K562 (cell line): Measurements from ENCODE around the gene EIF3K. TPM values are rescaled to one million over a fixed set of nuclear protein-coding genes. Genes with fewer than 3 reads are reported as not detected.

ENCODE experiments used
- CXXC5 ChIP-seq: fragments of 250-450 bp; sonication (Bioruptor Pico); IDR thresholded peaks from 2 replicates; pipeline ENCODE4 v1.8.0; 2022; ENCODE audit warnings: inconsistent platforms, mild to moderate bottlenecking, moderate library complexity
- E2F5 ChIP-seq: sonication (generic); formaldehyde crosslinking; IDR thresholded peaks from 2 replicates; pipeline ENCODE4 v1.8.0; 2022; ENCODE audit warnings: mild to moderate bottlenecking, missing genetic modification reagents
- ELK1 ChIP-seq: sonication (generic); formaldehyde crosslinking; IDR thresholded peaks from 2 replicates; pipeline ENCODE4 v1.8.1; 2022; ENCODE audit warnings: missing genetic modification reagents
- GATAD2A ChIP-seq: fragments of 450-650 bp; IDR thresholded peaks from 2 replicates; pipeline ENCODE4 v1.6.1; 2017
- GMEB1 ChIP-seq: fragments of 250-450 bp; sonication (Bioruptor Pico); IDR thresholded peaks from 2 replicates; pipeline ENCODE4 v1.4.0; 2020; ENCODE audit warnings: mild to moderate bottlenecking
- HBP1 ChIP-seq: fragments of 450-650 bp; formaldehyde crosslinking; IDR thresholded peaks from 2 replicates; pipeline ENCODE4 v1.4.0; 2022; ENCODE audit warnings: missing genetic modification characterization
- ILK ChIP-seq: fragments of 450-650 bp; IDR thresholded peaks from 2 replicates; pipeline ENCODE4 v1.6.1; 2016; ENCODE audit warnings: missing genetic modification characterization, low read depth, mild to moderate bottlenecking, missing compliant biosample characterization, moderate library complexity, borderline replicate concordance
- MAFK ChIP-seq: IDR thresholded peaks from 2 replicates; pipeline ENCODE4 v1.6.1; 2011; ENCODE audit warnings: low read length, improper control_type of control experiment
- MIER1 ChIP-seq: fragments of 450-650 bp; IDR thresholded peaks from 2 replicates; pipeline ENCODE4 v1.6.1; 2016; ENCODE audit warnings: antibody characterized with exemption, mild to moderate bottlenecking, low read depth
- PHTF2 ChIP-seq: fragments of 250-450 bp; sonication (Bioruptor Pico); IDR thresholded peaks from 2 replicates; pipeline ENCODE4 v1.5.0; 2021; ENCODE audit warnings: mild to moderate bottlenecking
- SMAD2 ChIP-seq: fragments of 150-350 bp; IDR thresholded peaks from 2 replicates; pipeline ENCODE4 v1.6.1; 2014; ENCODE audit warnings: low read depth, mild to moderate bottlenecking, low read length
- TRIM24 ChIP-seq, 2 experiments: fragments of 450-650 bp; IDR thresholded peaks; 2 replicates each; pipeline ENCODE4 v1.6.1; 2016
- ZBTB26 ChIP-seq: fragments of 450-650 bp; formaldehyde crosslinking; IDR thresholded peaks from 2 replicates; pipeline ENCODE4 v1.4.0; 2022; ENCODE audit warnings: missing genetic modification characterization
- ZNF668 ChIP-seq: fragments of 250-450 bp; sonication (Bioruptor Pico); IDR thresholded peaks from 2 replicates; pipeline ENCODE4 v1.8.0; 2022; ENCODE audit warnings: mild to moderate bottlenecking, inconsistent platforms
- ZNF75A ChIP-seq: fragments of 450-650 bp; formaldehyde crosslinking; IDR thresholded peaks from 2 replicates; pipeline ENCODE4 v1.4.0; 2020; ENCODE audit warnings: mild to moderate bottlenecking
- ZSCAN29 ChIP-seq: fragments of 450-650 bp; IDR thresholded peaks from 2 replicates; pipeline ENCODE4 v1.6.1; 2017
- polyA plus RNA-seq, 8 experiments: library from polyadenylated mRNA; depleted of rRNA in 4 of 8; stranded (reverse) in 5 of 8; unstranded in 3 of 8; fragments of >200 nt; fragmentation: Nextera tagmentation in 2 of 8; fragmentation: Illumina TruSeq in 1 of 8; extraction: Ambion mirVana in 2 of 8; extraction: Trizol in 1 of 8; gene quantifications; 2 replicates each; pipeline versions ENCODE4 v1.2.1 to v1.2.3, GENCODE V29; 2011 to 2014; ENCODE audit warnings: inconsistent platforms in 1 of 8, missing spikeins in 1 of 8
- total RNA-seq, 7 experiments: library from RNA; depleted of rRNA in 6 of 7; stranded (reverse); fragments of >200 nt in 6 of 7; fragmentation: Illumina TruSeq in 2 of 7; extraction: Trizol in 2 of 7; gene quantifications; 2 replicates each; pipeline versions ENCODE4 v1.2.1 to v1.2.3, GENCODE V29; 2011 to 2021; ENCODE audit warnings: low replicate concordance in 1 of 7

EIF3K gene
- total and polyA plus RNA-seq, 9 of the 15 experiments (the other 6 are each of a cell fraction or from before 2014, with no cell fraction given) = 387 to 1,827 (median 733) TPM

GRCh38 chr19:38676023-38676877 lies 57.3 kb downstream of the EIF3K start (continued):
- TF ChIP-seq ZNF75A (CRISPR knock-in tag) (no peak), ZNF668 (no peak), MAFK (peak; percentile 43), CXXC5 (CRISPR knock-in tag) (peak; percentile 87), GMEB1 (CRISPR knock-in tag) (no peak), HBP1 (CRISPR knock-in tag) (peak; percentile 87; the same call in 1 of the 2 replicates), MIER1 (0 out of 2 replicates have a peak, but pooled peaks have one; percentile 9), SMAD2 (no peak), ILK (tag) (no peak), ZSCAN29 (peak; percentile 87), E2F5 (CRISPR knock-in tag) (no peak), ELK1 (CRISPR knock-in tag) (no peak), TRIM24 (IDR thresholded peaks at IDR 0.05) (peak; percentile 85 to 95; a peak in 3 of 4 replicates), ZBTB26 (CRISPR knock-in tag) (no peak), GATAD2A (peak; percentile 99), PHTF2 (CRISPR knock-in tag) (no peak)
